HepG2 (cell line): ENCODE results near the gene EPS8. TPM values are rescaled to one million over a fixed set of nuclear protein-coding genes. Genes with fewer than 3 reads are reported as not detected.

ENCODE experiments used
- KDM5A ChIP-seq: fragments of 200-600 bp; sonication (generic); IDR thresholded peaks from 2 replicates; pipeline ENCODE4 v1.7.0; 2018; ENCODE audit warnings: antibody characterized with exemption, mild to moderate bottlenecking, low read length, borderline replicate concordance
- MAF1 ChIP-seq: sonication (generic); formaldehyde crosslinking; IDR thresholded peaks from 2 replicates; pipeline ENCODE4 v1.5.0; 2020; ENCODE audit warnings: missing genetic modification reagents, borderline replicate concordance
- RXRA ChIP-seq: sonication (generic); formaldehyde crosslinking; IDR thresholded peaks from 2 replicates; pipeline ENCODE4 v1.5.1; 2020; ENCODE audit warnings: missing genetic modification reagents
- STAT5B ChIP-seq: sonication (generic); formaldehyde crosslinking; IDR thresholded peaks from 2 replicates; pipeline ENCODE4 v1.4.0; 2020; ENCODE audit warnings: missing genetic modification reagents
- TBX3 ChIP-seq: fragments of 450-650 bp; IDR thresholded peaks from 2 replicates; pipeline ENCODE4 v1.6.1; 2017; ENCODE audit warnings: antibody characterized with exemption, mild to moderate bottlenecking, inconsistent platforms, borderline replicate concordance
- ZSCAN31 ChIP-seq: sonication (generic); formaldehyde crosslinking; IDR thresholded peaks from 2 replicates; pipeline ENCODE4 v1.5.0; 2020; ENCODE audit warnings: low read depth, mild to moderate bottlenecking, missing genetic modification reagents
- polyA plus RNA-seq, 8 experiments: library from polyadenylated mRNA; depleted of rRNA in 3 of 8; stranded (reverse) in 7 of 8; unstranded in 1 of 8; fragments of >200 nt; fragmentation: Illumina TruSeq in 4 of 8; extraction: Trizol in 4 of 8; gene quantifications; 2 replicates each; pipeline versions ENCODE4 v1.2.1 to v1.2.3, GENCODE V29; 2011 to 2016; ENCODE audit warnings: low read depth in 4 of 8, missing spikeins in 1 of 8, mixed read lengths in 1 of 8; ENCODE audit not compliant: insufficient read depth in 1 of 8
- total RNA-seq, 5 experiments: library from RNA; depleted of rRNA; stranded (reverse); fragments of >200 nt; fragmentation: Illumina TruSeq; extraction: Trizol; gene quantifications; 2 replicates each; pipeline ENCODE4 v1.2.3, GENCODE V29; 2016; ENCODE audit warnings: low read depth in 1 of 5
- TF ChIP-seq, protein P1 (sequence below), 2 experiments: fragments of 450-650 bp in 1 of 2; sonication (generic) in 1 of 2; formaldehyde crosslinking in 1 of 2; IDR thresholded peaks; 2 replicates each; pipeline versions ENCODE4 v1.6.1 to v1.8.0; 2016 to 2022; ENCODE audit warnings: antibody characterized with exemption in 1 of 2, mild to moderate bottlenecking in 1 of 2, missing genetic modification reagents in 1 of 2
- TF ChIP-seq, protein P2 (sequence below): sonication (generic); formaldehyde crosslinking; IDR thresholded peaks from 2 replicates; pipeline ENCODE4 v1.4.0; 2020; ENCODE audit warnings: missing genetic modification reagents, mild to moderate bottlenecking, borderline replicate concordance
- TF ChIP-seq, protein P3 (sequence below), 2 experiments: sonication (generic) in 1 of 2; formaldehyde crosslinking in 1 of 2; IDR thresholded peaks; 2 replicates each; pipeline versions ENCODE4 v1.6.1 to v1.9.0; 2014 to 2022; ENCODE audit warnings: antibody characterized with exemption in 1 of 2, borderline replicate concordance in 1 of 2, inconsistent platforms in 1 of 2, low read depth in 1 of 2, missing genetic modification reagents in 1 of 2

Gene EPS8
- total and polyA plus RNA-seq, 2 of the 13 experiments (the other 11 are each of a cell fraction or from before 2014, with no cell fraction given), result 37.1 to 43.4 TPM

DNA sequence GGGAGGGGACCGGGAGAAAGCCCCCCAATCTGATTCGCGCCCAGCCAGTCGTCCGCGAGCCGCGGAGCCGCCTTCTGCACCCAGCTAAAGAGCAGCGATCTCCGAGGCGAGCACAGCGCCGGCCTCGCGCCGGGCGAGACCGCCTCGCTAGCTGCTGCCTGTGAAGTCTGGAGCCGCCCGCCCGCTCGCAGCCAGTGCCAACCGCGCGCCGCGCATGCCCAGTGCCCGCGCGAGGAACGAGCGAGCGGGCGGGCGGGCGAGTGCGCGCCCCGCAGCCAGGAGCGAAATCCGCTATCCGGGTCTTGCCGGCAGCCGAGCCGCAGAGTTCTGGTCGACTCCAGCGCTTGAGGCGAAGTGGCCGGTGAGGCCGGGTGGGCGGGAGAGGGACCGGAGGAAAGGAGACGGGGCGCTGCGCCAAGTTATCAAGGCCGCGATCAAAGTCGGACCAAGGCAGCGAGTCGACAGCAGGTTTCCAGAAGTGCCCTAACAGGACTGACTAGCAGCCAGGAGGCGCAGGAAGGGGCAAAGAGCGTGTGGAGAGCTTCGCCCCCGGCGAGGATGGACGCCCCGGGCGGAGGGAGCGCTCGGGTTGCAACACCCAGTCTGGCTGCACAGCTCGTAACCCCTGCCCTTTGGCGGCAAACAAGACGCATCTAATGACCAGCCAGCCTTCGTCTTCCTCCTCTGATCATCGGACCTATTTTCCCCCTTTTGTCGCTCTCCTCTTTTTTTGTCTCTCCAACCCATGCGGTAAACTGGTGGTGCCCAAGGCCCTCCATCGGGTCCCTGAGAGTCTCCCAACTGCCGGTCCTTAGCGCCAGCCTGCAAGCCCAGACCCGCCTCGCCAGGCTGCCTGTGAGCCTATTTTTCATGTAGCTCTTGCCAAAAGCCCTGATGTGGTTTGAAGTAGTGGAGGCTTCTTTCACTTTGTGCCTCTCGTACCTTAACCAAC is at the start of gene EPS8 (continued):
- TF ChIP-seq, protein P1, sequence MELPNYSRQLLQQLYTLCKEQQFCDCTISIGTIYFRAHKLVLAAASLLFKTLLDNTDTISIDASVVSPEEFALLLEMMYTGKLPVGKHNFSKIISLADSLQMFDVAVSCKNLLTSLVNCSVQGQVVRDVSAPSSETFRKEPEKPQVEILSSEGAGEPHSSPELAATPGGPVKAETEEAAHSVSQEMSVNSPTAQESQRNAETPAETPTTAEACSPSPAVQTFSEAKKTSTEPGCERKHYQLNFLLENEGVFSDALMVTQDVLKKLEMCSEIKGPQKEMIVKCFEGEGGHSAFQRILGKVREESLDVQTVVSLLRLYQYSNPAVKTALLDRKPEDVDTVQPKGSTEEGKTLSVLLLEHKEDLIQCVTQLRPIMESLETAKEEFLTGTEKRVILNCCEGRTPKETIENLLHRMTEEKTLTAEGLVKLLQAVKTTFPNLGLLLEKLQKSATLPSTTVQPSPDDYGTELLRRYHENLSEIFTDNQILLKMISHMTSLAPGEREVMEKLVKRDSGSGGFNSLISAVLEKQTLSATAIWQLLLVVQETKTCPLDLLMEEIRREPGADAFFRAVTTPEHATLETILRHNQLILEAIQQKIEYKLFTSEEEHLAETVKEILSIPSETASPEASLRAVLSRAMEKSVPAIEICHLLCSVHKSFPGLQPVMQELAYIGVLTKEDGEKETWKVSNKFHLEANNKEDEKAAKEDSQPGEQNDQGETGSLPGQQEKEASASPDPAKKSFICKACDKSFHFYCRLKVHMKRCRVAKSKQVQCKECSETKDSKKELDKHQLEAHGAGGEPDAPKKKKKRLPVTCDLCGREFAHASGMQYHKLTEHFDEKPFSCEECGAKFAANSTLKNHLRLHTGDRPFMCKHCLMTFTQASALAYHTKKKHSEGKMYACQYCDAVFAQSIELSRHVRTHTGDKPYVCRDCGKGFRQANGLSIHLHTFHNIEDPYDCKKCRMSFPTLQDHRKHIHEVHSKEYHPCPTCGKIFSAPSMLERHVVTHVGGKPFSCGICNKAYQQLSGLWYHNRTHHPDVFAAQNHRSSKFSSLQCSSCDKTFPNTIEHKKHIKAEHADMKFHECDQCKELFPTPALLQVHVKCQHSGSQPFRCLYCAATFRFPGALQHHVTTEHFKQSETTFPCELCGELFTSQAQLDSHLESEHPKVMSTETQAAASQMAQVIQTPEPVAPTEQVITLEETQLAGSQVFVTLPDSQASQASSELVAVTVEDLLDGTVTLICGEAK (IDR thresholded peaks at IDR 0.05), result no peak
- TF ChIP-seq, protein P1 (CRISPR knock-in tag; IDR thresholded peaks at IDR 0.05), result peak; percentile 88
- peak; percentile 79; the same call in 1 of the 2 replicates for TF ChIP-seq RXRA (CRISPR knock-in tag)
- no peak; the same call in 1 of the 2 replicates for TF ChIP-seq TBX3
- peak; percentile 99 for TF ChIP-seq ZSCAN31 (CRISPR knock-in tag)
- peak; percentile 67; the same call in 1 of the 2 replicates for TF ChIP-seq MAF1
- TF ChIP-seq STAT5B (CRISPR knock-in tag), result 0 out of 2 replicates have a peak, but pooled peaks have one; percentile 32
- TF ChIP-seq KDM5A, result no peak; the same call in 1 of the 2 replicates
- TF ChIP-seq, protein P2, sequence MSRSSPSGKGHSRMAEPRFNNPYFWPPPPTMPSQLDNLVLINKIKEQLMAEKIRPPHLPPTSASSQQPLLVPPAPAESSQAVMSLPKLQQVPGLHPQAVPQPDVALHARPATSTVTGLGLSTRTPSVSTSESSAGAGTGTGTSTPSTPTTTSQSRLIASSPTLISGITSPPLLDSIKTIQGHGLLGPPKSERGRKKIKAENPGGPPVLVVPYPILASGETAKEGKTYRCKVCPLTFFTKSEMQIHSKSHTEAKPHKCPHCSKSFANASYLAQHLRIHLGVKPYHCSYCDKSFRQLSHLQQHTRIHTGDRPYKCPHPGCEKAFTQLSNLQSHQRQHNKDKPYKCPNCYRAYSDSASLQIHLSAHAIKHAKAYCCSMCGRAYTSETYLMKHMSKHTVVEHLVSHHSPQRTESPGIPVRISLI, result peak; percentile 32; the same call in 1 of the 2 replicates
- TF ChIP-seq, protein P3, sequence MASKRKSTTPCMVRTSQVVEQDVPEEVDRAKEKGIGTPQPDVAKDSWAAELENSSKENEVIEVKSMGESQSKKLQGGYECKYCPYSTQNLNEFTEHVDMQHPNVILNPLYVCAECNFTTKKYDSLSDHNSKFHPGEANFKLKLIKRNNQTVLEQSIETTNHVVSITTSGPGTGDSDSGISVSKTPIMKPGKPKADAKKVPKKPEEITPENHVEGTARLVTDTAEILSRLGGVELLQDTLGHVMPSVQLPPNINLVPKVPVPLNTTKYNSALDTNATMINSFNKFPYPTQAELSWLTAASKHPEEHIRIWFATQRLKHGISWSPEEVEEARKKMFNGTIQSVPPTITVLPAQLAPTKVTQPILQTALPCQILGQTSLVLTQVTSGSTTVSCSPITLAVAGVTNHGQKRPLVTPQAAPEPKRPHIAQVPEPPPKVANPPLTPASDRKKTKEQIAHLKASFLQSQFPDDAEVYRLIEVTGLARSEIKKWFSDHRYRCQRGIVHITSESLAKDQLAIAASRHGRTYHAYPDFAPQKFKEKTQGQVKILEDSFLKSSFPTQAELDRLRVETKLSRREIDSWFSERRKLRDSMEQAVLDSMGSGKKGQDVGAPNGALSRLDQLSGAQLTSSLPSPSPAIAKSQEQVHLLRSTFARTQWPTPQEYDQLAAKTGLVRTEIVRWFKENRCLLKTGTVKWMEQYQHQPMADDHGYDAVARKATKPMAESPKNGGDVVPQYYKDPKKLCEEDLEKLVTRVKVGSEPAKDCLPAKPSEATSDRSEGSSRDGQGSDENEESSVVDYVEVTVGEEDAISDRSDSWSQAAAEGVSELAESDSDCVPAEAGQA (IDR thresholded peaks at IDR 0.05; ENCODE audit: low read depth), result 0 out of 2 replicates have a peak, but pooled peaks have one; percentile 13
- TF ChIP-seq, protein P3 (CRISPR knock-in tag; IDR thresholded peaks at IDR 0.05; ENCODE audit: borderline replicate concordance), result no peak
